ENCODE results near the gene LAMP1.

GRCh38 chr13:113280126-113280525, 16.9 kb upstream of the LAMP1 start:
- no peak for TF ChIP-seq CTCF (conservative IDR thresholded peaks at IDR 0.05; ENCODE audit: low read depth, low read length)
- TF ChIP-seq EZH2phosphoT487 (IDR thresholded peaks at IDR 0.05; ENCODE audit: borderline replicate concordance, low read length): no peak

Measured in PC-3 (cell line).